CD14-positive monocyte (primary cell): ENCODE results near the gene LIPA. TPM values are rescaled to one million over a fixed set of nuclear protein-coding genes. Genes with fewer than 3 reads are reported as not detected.

Experiments used
- DNase-seq, 3 donors: peaks; one replicate each; pipeline ENCODE4 v3.0.0-alpha.2; 2011 to 2022
- H2AFZ ChIP-seq: 2 replicates; pipeline ENCODE4 v1.6.0; 2012; ENCODE audit warnings: mild to moderate bottlenecking, low read depth, low read length, inconsistent platforms; ENCODE audit not compliant: insufficient read depth, poor library complexity, severe bottlenecking
- H3K27ac ChIP-seq, 2 donors: 1 replicate in 1 of 2; 2 replicates in 1 of 2; pipeline ENCODE4 v1.5.1; 2012 to 2013; ENCODE audit warnings: low read length in 2 of 2, control low read depth in 1 of 2, inconsistent platforms in 1 of 2, low read depth in 1 of 2, mild to moderate bottlenecking in 1 of 2
- H3K27me3 ChIP-seq, 2 donors: one replicate each; pipeline versions ENCODE4 v1.6.0 to v1.6.1; 2011 to 2013; ENCODE audit warnings: low read length in 2 of 2; ENCODE audit not compliant: control insufficient read depth in 2 of 2, insufficient read depth in 2 of 2
- H3K36me3 ChIP-seq, 2 donors: replicated peaks in 1 of 2; 1 replicate in 1 of 2; 2 replicates in 1 of 2; pipeline versions ENCODE4 v1.5.1 to v1.6.1; 2012 to 2013; ENCODE audit warnings: low read length in 2 of 2, control low read depth in 1 of 2, inconsistent platforms in 1 of 2, mild to moderate bottlenecking in 1 of 2; ENCODE audit not compliant: insufficient read depth in 2 of 2, control insufficient read depth in 1 of 2
- H3K4me1 ChIP-seq, 2 donors: 1 replicate in 1 of 2; 2 replicates in 1 of 2; pipeline versions ENCODE4 v1.5.1 to v1.6.1; 2012 to 2013; ENCODE audit warnings: low read length in 2 of 2, control low read depth in 1 of 2, inconsistent platforms in 1 of 2, mild to moderate bottlenecking in 1 of 2, moderate library complexity in 1 of 2; ENCODE audit not compliant: insufficient read depth in 2 of 2, control insufficient read depth in 1 of 2
- H3K4me2 ChIP-seq: replicated peaks from 2 replicates; pipeline ENCODE3; 2012; ENCODE audit warnings: low read length, moderate library complexity, mild to moderate bottlenecking; ENCODE audit not compliant: poor library complexity, severe bottlenecking; ENCODE audit errors: extremely low read depth
- H3K4me3 ChIP-seq, 3 experiments: fragments of 200-600 bp in 1 of 3; sonication (generic) in 1 of 3; replicated peaks in 1 of 3; 1 replicate in 2 of 3; 2 replicates in 1 of 3; pipeline ENCODE4 v1.5.1; 2011 to 2013; ENCODE audit warnings: low read length in 3 of 3, mild to moderate bottlenecking in 3 of 3, control low read depth in 2 of 3, low read depth in 2 of 3, inconsistent platforms in 1 of 3, moderate library complexity in 1 of 3
- H3K79me2 ChIP-seq: 2 replicates; pipeline ENCODE4 v1.6.0; 2012; ENCODE audit warnings: mild to moderate bottlenecking, control low read depth, inconsistent platforms, low read length, moderate library complexity; ENCODE audit not compliant: insufficient read depth
- H3K9ac ChIP-seq: 2 replicates; pipeline ENCODE4 v1.6.0; 2017; ENCODE audit warnings: low read length, mild to moderate bottlenecking; ENCODE audit not compliant: insufficient read depth, poor library complexity, severe bottlenecking
- H3K9me3 ChIP-seq, 2 donors: replicated peaks in 1 of 2; 1 replicate in 1 of 2; 2 replicates in 1 of 2; pipeline versions ENCODE4 v1.5.1 to v1.6.1; 2012 to 2013; ENCODE audit warnings: low read length in 2 of 2, control low read depth in 1 of 2; ENCODE audit not compliant: control insufficient read depth in 1 of 2, insufficient read depth in 1 of 2
- H4K20me1 ChIP-seq: 2 replicates; pipeline ENCODE4 v1.6.0; 2012; ENCODE audit warnings: mild to moderate bottlenecking, low read length, control low read depth, moderate library complexity; ENCODE audit not compliant: insufficient read depth
- H3K27ac Mint-ChIP-seq, 7 donors: one replicate each; pipeline ENCODE4 v1.8.0; 2020; ENCODE audit warnings: mild to moderate bottlenecking in 7 of 7, mixed read lengths in 7 of 7, moderate library complexity in 6 of 7, inconsistent platforms in 2 of 7
- H3K27me3 Mint-ChIP-seq, 3 donors: one replicate each; pipeline ENCODE4 v1.8.0; 2021 to 2022; ENCODE audit warnings: low read depth in 3 of 3, mild to moderate bottlenecking in 3 of 3, mixed read lengths in 3 of 3, moderate library complexity in 3 of 3, inconsistent platforms in 1 of 3
- H3K36me3 Mint-ChIP-seq, 2 donors: one replicate each; pipeline ENCODE4 v1.8.0; 2020; ENCODE audit warnings: mixed read lengths in 2 of 2, inconsistent platforms in 1 of 2, mild to moderate bottlenecking in 1 of 2
- H3K4me1 Mint-ChIP-seq: one replicate; pipeline ENCODE4 v1.8.0; 2020; ENCODE audit warnings: mild to moderate bottlenecking, mixed read lengths
- H3K4me3 Mint-ChIP-seq, 2 donors: one replicate each; pipeline ENCODE4 v1.8.0; 2020; ENCODE audit warnings: mild to moderate bottlenecking in 2 of 2, mixed read lengths in 2 of 2, moderate library complexity in 1 of 2
- H3K9me3 Mint-ChIP-seq, 7 donors: one replicate each; pipeline ENCODE4 v1.8.0; 2020 to 2022; ENCODE audit warnings: mixed read lengths in 7 of 7, mild to moderate bottlenecking in 6 of 7, moderate library complexity in 6 of 7, inconsistent platforms in 2 of 7
- WGBS: methylation state at CpG from one replicate; pipeline ENCODE4 v1.1.5; 2013; ENCODE audit warnings: missing lambda C conversion rate; ENCODE audit not compliant: insufficient coverage; 5-methylcytosine and 5-hydroxymethylcytosine counted together
- intact Hi-C, 2 donors: fragments of 100-400 bp; cut with micrococcal nuclease; formaldehyde crosslinking; loops; one replicate each; pipeline versions ENCODE4 v1.15.0 to v1.15.1; 2023
- polyA plus RNA-seq, 3 donors: library from polyadenylated mRNA; depleted of rRNA in 1 of 3; unstranded in 2 of 3; stranded (reverse) in 1 of 3; fragments of 300-500 nt in 2 of 3; fragments of >200 nt in 1 of 3; fragmentation: Illumina TruSeq in 2 of 3; gene quantifications; 1 replicate in 2 of 3; 2 replicates in 1 of 3; pipeline ENCODE4 v1.2.3, GENCODE V29; 2012 to 2021
- TF ChIP-seq, protein P1 (sequence below): fragments of 200-600 bp; IDR thresholded peaks from one replicate; pipeline ENCODE4 v1.8.0; 2022; ENCODE audit warnings: antibody characterized with exemption, mild to moderate bottlenecking

LIPA gene
- polyA plus RNA-seq, 3 donors: 37.4 to 353 (median 289) TPM

DNA sequence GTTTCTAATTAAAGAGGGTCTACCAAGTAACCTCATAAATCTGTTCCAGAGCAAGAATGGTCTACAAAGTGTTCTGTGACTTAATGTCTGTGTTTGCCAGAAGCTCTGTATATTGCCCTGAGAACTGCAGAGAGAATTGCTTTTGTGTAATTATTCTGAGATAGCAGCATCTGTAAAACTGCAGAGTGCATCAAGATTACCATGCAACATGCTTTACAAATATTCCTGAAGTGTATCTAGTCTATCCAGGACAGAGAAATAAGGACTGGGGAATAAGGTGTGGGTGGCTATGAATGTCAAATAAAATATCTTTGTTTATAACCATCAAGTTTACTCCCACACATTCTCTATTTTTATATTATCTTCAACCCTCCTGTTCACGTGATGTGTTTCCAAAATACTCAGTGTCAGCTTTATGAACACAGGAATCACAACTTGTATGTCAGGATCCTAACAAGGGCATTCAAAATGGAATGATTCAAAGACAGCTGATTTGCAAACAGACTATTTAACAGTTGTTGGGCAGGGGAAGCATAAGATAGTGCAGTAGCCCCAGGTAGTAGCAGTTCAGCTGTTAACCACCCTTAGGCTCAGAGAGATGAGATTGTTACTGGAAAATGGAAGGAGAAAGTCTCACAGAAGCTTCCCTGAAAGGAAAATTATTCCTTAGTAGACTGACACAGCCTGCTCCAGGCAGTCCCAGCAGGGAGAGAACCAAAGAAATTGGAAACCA lies 15.3 kb upstream of the LIPA start:
- Histone ChIP-seq H3K79me2 (no peaks in the 10 kb centered on the region), H2AFZ (no peak overlapping the region), H3K36me3 (no peaks in the 10 kb centered on the region), H3K27ac (no peak overlapping the region), H4K20me1 (no peaks in the 10 kb centered on the region), H3K4me1 (peaks cover 10 to 11% of the 10 kb centered on the region in 2 donors), H3K4me3 (no peak overlapping the region), H3K9ac (no peak overlapping the region), H3K4me2 (no peak overlapping the region), H3K27me3 (no peaks in the 10 kb centered on the region), H3K9me3 (peaks cover 8 to 12% of the 10 kb centered on the region in 2 donors)
- no peak overlapping the region for H3K4me3 Mint-ChIP-seq
- H3K36me3 Mint-ChIP-seq: peaks cover 0 to 3% of the 10 kb centered on the region in 2 donors
- 100% methylated on average over 1 of the region's 1 CpG for WGBS
- H3K9me3 Mint-ChIP-seq: peaks cover 0 to 9% (median 7%) of the 10 kb centered on the region in 7 donors
- peaks cover 0 to 2% (median 0%) of the 10 kb centered on the region in 3 donors for H3K27me3 Mint-ChIP-seq
- no peak overlapping the region for H3K27ac Mint-ChIP-seq
- TF ChIP-seq, protein P1, sequence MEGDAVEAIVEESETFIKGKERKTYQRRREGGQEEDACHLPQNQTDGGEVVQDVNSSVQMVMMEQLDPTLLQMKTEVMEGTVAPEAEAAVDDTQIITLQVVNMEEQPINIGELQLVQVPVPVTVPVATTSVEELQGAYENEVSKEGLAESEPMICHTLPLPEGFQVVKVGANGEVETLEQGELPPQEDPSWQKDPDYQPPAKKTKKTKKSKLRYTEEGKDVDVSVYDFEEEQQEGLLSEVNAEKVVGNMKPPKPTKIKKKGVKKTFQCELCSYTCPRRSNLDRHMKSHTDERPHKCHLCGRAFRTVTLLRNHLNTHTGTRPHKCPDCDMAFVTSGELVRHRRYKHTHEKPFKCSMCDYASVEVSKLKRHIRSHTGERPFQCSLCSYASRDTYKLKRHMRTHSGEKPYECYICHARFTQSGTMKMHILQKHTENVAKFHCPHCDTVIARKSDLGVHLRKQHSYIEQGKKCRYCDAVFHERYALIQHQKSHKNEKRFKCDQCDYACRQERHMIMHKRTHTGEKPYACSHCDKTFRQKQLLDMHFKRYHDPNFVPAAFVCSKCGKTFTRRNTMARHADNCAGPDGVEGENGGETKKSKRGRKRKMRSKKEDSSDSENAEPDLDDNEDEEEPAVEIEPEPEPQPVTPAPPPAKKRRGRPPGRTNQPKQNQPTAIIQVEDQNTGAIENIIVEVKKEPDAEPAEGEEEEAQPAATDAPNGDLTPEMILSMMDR: no peak
- H3K4me1 Mint-ChIP-seq: peaks cover 14% of the 10 kb centered on the region
- intact Hi-C loops: no loop called here
- DNase-seq: no peak

DNA sequence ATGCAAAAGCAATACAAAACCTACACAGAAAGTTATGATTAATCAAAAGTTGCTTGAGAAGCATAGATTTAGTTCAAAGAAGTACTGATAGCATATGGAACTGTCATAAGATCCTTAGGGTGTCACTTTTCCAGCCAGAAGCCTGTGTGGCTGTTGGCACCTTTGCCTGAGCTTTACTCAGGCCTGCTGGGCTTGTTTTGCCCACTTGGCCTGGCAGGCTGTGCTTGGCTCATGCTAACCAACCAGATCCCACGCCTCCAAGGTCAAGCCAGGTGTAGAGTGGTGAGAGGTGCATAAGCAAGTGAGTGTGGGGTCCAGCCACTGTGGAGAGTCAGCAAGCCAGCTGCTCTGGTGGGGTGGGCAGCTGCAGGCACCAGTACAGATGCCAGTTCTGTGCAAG lies 12.0 kb upstream of the LIPA start:
- H3K27ac ChIP-seq: no peak overlapping the region
- DNase-seq: no peak
- no peaks in the 10 kb centered on the region for H3K79me2 ChIP-seq
- Mint-ChIP-seq H3K27ac (no peak overlapping the region), H3K36me3 (peaks cover 0 to 3% of the 10 kb centered on the region in 2 donors), H3K27me3 (no peaks in the 10 kb centered on the region), H3K4me3 (no peak overlapping the region), H3K4me1 (peaks cover 15% of the 10 kb centered on the region), H3K9me3 (peaks cover 0 to 9% (median 7%) of the 10 kb centered on the region in 7 donors)
- intact Hi-C loops: no loop called here
- H3K9me3 ChIP-seq: peaks cover 8 to 12% of the 10 kb centered on the region in 2 donors
- no peak overlapping the region for H3K4me2 ChIP-seq
- H3K4me3 ChIP-seq: no peak overlapping the region
- no peaks in the 10 kb centered on the region for H3K27me3 ChIP-seq
- 83% methylated on average over 1 of the region's 1 CpG for WGBS
- H3K36me3 ChIP-seq: no peaks in the 10 kb centered on the region
- no peaks in the 10 kb centered on the region for H4K20me1 ChIP-seq
- no peak overlapping the region for H3K9ac ChIP-seq
- H3K4me1 ChIP-seq: peaks cover 9 to 15% of the 10 kb centered on the region in 2 donors
- H2AFZ ChIP-seq: no peak overlapping the region
- TF ChIP-seq, protein P1: no peak
